Cardiac septum (tissue), 1 donor: Measurements from ENCODE around the gene ZDHHC8. TPM values are rescaled to one million over a fixed set of nuclear protein-coding genes. Genes with fewer than 3 reads are reported as not detected.
A peak's percentile ranks its signal among the peaks of the same experiment; 100 is the strongest.

Experiments used
- DNase-seq: peaks from one replicate; pipeline ENCODE4 v3.0.0-alpha.2; 2020; ENCODE audit warnings: low spot score
- intact Hi-C: fragments of 100-400 bp; cut with DNase I; formaldehyde crosslinking; loops from one replicate; pipeline ENCODE4 v1.14.0; 2022
- total RNA-seq: library from RNA; stranded (reverse); fragmentation: NEBNext Ultra II Directional; extraction: Animal tissue kit (Norgen Biotek cat#: 25700); gene quantifications from one replicate; pipeline ENCODE4 v1.2.1, GENCODE V29; 2021
- donor health status: DM: no; HTN: no; CAD: no.

ZDHHC8 gene
- total RNA-seq, 1 donor from 2014 or later = 43.4 TPM

GRCh38 chr22:20136603-20136873, 4.9 kb downstream of the ZDHHC8 start:
- intact Hi-C loops = no loop called here
- no peak for DNase-seq

DNA sequence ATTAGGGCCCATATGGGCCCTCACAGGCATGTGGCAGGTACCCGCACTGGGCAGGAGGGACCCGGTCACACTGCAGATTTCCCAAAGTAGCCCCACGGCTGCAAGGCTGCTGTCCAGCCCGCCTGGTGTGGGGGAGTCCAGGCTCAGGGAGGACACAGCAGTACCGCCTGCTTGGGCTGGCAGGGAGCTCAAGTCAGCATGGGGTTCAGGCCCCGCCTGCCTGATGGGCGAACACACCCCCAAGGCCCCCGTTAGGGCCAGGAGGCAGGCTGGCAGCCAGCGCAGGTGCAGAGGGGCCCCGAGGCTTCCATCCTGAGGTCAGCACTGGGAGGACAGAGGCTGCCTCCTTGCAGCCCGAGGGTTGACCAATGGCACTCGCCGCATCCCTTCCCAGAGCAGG, 5.5 kb downstream of the ZDHHC8 start:
- intact Hi-C loops = no loop called here
- DNase-seq = no peak

DNA sequence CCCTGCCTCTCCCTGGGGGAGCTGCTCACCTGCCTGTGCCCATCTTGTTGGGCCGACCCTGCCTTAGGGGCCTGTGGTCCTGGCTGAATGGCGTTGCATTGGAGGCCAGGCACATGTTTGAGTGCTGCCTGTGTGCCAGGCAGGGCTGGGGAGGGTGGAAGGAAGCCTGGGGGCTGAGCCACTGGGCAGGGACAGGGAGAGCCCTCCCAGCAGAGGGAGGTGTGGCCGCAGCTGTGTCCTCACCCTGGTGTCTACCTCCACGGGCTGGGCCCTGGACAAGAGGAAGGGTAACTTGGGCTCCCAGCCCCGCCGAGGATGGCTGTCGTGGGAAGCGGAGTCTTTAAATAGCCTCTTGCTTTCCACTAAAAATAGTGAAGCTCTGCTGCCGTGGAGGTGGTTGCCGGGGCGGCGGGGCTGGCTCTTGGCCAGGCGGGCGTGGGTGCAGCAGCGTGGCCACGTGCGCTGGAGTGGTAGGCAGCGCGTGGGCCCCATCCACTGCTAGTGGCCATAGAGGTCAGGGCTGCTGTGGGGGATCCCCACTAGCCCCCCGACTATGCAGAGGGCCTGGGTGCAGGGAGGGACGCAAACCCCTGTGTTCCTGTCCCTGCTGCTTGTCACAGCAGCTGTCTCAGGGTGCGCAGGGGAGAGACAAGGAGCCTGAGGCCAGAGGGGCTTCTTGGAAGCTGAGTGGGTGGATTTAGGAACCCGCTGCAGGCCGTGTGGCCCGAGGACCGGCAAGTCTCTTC, 6.2 kb downstream of the ZDHHC8 start:
- intact Hi-C loops = no loop called here
- DNase-seq = peak; percentile 86

DNA sequence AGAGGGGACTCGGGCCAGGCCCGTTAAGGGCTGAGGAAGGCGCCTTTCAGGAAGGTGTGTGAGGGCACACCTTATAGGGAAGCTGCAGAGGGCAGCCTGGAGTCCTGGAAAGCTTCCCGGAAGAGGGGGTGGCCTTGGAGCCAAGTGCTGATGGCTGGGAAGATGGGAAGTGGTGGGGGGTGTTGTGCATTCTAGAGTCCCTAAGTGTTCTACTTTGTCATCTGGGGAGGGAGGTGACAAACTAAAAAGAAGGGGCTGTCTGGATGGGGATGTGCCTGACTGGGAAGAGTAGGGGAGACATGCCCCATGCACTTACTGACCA, 6.8 kb downstream of the ZDHHC8 start:
- intact Hi-C loops = no loop called here
- no peak for DNase-seq

GRCh38 chr22:20138868-20139267, 7.3 kb downstream of the ZDHHC8 start:
- intact Hi-C loops = no loop called here
- DNase-seq = no peak

DNA sequence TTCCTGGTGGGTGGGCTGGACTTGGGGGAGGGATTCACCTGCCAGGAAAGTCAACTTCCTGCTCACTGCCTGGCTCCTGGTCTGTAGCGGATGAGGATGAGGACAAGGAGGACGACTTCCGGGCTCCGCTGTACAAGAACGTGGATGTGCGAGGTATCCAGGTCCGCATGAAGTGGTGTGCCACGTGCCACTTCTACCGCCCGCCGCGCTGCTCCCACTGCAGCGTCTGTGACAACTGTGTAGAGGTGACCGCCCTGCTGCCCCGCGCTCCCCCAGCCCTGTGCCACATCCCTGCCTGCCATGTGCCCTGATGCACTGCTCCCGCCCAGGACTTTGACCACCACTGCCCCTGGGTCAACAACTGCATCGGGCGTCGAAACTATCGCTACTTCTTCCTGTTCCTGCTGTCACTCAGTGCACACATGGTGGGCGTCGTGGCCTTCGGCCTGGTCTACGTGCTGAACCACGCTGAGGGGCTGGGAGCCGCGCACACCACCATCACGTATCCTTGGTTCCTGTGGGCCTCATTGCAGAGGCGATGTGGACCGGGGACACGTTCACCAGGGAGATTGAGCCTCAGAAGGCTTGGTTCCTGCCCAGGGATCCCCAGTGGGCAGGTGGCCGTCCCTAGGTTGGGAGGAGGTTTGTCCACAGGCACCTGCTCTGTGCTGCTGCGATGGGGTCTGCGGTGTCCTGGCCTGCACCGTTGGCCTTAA, 7.9 kb downstream of the ZDHHC8 start:
- DNase-seq = no peak
- intact Hi-C loops = no loop called here

DNA sequence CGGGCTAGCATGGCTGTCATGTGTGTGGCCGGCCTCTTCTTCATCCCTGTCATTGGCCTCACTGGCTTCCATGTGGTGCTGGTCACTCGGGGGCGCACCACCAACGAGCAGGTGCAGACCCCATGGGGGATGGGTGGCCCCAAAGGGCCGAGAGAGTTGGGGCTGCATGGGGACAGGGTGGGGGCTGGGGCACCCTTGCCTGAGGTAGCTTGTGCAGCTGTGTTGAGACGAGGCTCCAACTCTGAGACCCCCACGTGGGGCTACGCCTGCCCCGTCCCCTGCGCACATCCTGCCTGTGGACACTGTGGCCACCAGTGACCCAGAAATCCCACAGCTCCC, 8.5 kb downstream of the ZDHHC8 start:
- no peak for DNase-seq
- intact Hi-C loops = no loop called here

- no peak for DNase-seq
- intact Hi-C loops = no loop called here
Observed at GRCh38 chr22:20140521-20140964, 8.9 kb downstream of the ZDHHC8 start.

DNA sequence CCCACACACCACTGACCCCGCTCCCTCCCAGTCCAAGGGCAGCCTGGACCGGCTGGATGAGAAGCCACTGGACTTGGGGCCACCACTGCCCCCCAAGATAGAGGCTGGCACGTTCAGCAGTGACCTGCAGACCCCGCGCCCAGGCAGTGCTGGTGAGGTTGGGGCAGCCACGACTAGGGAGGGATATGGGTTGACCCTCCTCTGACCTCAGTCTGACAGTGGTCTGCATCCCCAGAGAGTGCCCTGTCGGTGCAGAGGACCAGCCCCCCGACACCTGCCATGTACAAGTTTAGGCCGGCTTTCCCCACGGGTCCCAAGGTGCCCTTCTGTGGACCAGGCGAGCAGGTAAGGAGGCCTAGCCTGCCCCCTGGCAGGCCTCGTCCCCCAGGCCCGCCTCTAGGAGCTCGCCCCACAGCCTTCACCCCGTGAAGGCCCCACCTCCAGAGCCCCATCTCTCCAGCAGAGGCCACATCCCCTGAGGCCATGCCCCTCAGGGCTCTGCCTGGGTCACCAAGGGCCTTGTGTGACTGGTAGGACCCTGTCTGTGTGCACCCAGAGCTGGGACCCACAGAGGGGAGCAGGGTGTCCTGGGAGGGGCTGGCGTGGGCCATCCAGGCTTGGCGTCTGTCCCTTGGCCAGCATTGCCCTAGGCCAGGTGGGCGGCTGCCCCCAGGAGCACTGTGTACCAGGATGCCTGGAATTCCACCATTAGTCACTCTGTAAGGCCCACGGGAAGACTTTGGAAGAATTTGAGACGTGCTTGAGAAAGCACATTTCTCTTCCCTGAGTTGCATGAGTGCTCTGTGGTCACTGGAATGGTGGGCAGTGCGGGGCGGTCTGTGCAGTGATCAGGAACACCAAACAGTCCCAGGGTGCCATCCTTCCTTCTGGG, 9.8 kb downstream of the ZDHHC8 start:
- intact Hi-C loops = no loop called here
- no peak for DNase-seq

DNA sequence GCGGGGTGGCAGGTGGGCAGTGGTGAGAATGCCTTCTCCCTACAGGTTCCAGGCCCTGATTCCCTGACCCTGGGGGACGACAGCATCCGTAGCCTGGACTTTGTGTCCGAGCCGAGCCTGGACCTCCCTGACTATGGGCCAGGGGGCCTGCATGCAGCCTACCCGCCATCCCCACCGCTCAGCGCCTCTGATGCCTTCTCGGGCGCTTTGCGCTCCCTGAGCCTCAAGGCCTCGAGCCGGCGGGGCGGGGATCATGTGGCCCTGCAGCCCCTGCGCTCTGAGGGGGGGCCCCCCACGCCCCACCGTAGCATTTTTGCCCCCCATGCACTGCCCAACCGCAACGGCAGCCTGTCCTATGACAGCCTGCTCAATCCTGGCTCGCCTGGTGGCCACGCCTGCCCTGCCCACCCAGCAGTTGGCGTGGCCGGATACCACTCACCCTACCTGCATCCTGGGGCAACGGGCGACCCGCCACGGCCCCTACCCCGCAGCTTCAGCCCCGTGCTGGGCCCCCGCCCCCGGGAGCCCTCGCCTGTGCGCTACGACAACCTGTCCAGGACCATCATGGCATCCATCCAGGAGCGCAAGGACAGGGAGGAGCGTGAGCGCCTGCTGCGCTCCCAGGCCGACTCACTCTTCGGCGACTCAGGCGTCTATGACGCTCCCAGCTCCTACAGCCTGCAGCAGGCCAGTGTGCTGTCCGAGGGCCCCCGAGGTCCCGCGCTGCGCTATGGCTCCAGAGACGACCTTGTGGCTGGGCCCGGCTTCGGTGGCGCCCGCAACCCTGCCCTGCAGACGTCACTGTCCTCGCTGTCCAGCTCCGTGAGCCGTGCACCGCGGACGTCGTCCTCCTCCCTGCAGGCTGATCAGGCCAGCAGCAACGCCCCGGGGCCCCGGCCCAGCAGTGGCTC, 11.4 kb downstream of the ZDHHC8 start:
- no peak for DNase-seq
- intact Hi-C loops = no loop called here

DNA sequence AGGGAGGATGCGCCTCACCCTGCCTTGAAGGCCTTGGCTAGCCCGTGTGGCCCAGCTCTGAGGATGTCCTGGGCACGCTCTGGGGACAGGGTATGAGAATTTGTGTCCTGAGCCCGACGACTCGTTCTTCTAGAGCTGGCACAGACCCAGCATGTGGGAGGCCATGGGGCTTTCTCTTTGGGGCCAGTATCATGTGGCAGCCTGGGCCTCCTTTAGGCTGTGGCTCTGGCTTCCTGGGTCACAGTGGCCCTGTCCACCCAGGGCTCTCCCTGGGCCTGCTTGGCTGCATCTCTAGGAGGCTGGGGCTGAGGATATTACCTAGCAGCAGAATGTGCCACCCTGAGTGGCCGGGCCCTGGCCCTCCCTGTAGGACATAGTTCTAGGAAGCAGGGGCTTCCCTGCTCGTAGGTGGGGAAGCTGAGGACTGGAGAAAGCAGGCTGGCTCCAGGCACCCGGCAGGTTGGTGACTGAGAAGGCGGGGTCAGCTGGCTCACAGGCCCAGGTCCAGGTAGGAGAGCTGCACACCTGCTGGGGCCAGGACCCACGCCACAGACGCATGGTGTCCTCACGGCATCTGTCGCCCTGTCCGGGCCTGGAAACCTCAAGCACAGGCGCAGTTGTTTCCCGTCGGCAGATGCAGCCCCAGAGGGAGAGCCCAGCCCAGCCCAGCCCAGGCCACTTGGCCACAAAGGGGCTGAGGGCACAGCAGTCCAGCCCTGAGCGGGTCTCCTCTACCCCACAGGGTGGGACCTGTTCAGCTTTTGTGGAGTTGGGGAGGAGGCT, 12.5 kb downstream of the ZDHHC8 start:
- no peak for DNase-seq
- intact Hi-C loops = no loop called here

- intact Hi-C loops = no loop called here
Observed at GRCh38 chr22:20145206-20145831, 13.7 kb downstream of the ZDHHC8 start.

GRCh38 chr22:20145832-20146223, 14.2 kb downstream of the ZDHHC8 start:
- DNase-seq = no peak
- intact Hi-C loops = no loop called here

More at GRCh38 chr22:20145206-20145831, 13.7 kb downstream of the ZDHHC8 start:
- DNase-seq = no peak

DNA sequence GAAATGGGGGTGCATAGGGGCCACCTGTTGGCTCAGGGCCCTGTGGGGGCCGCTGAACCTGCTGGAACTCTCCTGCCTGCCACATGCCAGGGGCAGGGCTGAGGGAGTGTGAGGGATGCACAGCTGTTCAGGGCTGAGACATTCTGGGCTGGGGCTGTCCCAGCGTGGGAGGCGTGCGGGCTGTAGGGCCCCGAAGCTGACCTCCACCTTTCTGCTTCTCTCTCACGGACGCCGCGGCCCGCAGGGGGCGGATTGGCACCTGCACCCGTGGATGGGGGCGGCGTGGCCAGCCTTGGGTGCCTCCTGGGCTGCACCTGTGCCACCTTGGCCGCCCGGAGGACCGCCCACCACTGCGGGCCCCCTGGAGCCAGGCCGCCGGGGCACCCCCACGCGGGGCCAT, 15.2 kb downstream of the ZDHHC8 start:
- intact Hi-C loops = no loop called here

GRCh38 chr22:20147237-20147988, 15.8 kb downstream of the ZDHHC8 start:
- DNase-seq = no peak

More for the DNA sequence above, 15.2 kb downstream of the ZDHHC8 start:
- DNase-seq = no peak

DNA sequence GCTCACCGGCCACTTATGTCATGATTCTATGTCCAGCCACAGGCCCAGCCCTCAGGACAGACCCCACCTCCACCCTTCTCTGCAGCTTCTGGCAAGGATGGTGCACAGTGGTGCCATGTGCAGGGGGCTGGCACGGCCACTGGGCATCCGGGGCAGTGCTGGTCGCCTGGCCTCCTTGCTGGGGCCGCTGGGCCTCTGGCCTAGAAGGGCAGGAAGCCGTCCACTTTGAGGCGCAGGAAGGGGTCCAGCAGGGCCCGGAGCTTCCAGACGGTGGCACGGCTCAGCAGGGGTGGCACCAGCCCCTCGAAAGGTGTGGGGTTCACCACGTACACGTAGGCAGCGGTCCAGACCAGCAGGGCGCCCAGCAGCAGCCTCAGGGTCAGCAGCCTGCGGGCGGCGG, 16.8 kb downstream of the ZDHHC8 start:
- no peak for DNase-seq
- intact Hi-C loops = no loop called here

More at GRCh38 chr22:20147237-20147988, 15.8 kb downstream of the ZDHHC8 start:
- intact Hi-C loops = no loop called here
